ENCODE measurements around the gene SCNN1B.

DNA sequence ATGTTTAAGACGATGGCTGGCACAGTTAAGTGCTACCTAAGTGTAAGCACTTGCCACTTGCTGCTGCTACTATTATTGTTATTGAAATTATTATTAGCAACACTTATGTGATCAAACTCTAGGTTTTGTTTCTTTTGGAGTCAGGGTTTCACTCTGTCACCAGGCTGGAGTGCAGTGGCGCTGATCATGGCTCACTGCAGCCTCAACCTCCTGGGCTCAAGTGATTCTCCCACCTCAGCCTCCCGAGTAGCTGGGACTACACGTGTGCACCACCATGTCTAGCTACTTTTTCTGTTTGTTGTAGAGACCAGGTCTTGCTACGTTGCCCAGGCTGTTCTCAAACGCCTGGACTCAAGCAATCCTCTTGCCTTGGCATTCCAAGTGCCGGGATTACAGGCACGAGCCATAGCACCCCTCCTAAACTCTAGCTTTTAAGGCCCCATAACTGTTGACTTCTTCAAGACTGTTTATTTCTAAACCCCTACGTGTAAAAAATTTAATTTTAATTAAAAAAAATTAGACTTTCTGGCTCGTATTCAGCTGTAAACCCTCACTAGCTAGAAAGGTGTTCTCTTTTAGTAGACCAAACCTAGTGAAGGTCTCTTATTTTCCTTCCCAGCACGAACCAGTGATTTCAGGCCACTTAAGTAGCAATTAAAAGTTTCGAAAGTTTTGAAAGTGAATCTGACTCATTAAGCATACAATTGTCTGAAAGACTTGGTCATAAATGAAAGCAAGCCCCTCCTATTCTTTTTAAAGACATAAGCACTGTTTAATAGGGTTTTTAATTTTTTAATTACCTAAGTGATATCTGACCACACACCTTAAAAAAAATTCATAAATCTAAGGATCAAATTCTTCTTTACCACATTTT, 11.7 kb upstream of the SCNN1B start:
- TF ChIP-seq, protein P1, sequence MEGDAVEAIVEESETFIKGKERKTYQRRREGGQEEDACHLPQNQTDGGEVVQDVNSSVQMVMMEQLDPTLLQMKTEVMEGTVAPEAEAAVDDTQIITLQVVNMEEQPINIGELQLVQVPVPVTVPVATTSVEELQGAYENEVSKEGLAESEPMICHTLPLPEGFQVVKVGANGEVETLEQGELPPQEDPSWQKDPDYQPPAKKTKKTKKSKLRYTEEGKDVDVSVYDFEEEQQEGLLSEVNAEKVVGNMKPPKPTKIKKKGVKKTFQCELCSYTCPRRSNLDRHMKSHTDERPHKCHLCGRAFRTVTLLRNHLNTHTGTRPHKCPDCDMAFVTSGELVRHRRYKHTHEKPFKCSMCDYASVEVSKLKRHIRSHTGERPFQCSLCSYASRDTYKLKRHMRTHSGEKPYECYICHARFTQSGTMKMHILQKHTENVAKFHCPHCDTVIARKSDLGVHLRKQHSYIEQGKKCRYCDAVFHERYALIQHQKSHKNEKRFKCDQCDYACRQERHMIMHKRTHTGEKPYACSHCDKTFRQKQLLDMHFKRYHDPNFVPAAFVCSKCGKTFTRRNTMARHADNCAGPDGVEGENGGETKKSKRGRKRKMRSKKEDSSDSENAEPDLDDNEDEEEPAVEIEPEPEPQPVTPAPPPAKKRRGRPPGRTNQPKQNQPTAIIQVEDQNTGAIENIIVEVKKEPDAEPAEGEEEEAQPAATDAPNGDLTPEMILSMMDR (conservative IDR thresholded peaks at IDR 0.05) = no peak
- TF ChIP-seq ZFX (IDR thresholded peaks at IDR 0.05) = no peak

Data from C4-2B (cell line).